HG03039 (cell line): ENCODE measurements around the gene RBCK1.
"Not testable (repeated sequence)": the region's sequence is repeated elsewhere in the genome, so short reads cannot be mapped to it uniquely, and the experiment has no call there.

Experiments
- ATAC-seq: cut with Tn5 transposase; IDR thresholded peaks from one replicate; pipeline ENCODE4 v1.9.1; 2021; ENCODE audit warnings: mild to moderate bottlenecking, moderate library complexity; ENCODE audit not compliant: unreplicated experiment

RBCK1 gene

DNA sequence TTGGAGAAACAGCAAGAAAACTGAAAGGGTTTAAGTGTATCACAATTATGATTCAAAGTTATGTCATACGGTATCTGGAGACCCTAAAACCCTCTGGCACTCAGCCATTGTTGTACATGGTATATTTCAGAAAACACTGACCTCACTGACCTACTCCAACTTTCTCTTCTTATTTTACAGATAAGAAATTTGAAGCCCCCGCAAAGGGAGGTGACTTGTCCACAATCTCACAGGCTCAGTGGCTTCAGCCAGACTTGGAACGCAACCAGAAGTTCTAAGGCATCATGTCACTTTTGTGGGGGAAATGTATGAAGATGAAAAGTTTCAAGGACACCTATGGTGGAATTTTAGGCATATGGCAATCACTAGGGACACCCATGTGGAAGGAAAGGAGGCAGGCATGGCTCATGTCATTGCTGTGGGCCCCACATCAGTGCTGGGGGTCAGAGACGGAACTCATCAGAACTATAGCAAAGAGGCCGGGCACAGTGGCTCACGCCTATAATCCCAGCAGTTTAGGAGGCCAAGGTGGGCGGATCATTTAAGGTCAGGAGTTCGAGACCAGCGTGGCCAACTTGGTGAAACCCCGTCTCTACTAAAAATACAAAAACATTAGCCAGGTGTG is 32.7 kb upstream of the RBCK1 start:
- no peak for ATAC-seq

DNA sequence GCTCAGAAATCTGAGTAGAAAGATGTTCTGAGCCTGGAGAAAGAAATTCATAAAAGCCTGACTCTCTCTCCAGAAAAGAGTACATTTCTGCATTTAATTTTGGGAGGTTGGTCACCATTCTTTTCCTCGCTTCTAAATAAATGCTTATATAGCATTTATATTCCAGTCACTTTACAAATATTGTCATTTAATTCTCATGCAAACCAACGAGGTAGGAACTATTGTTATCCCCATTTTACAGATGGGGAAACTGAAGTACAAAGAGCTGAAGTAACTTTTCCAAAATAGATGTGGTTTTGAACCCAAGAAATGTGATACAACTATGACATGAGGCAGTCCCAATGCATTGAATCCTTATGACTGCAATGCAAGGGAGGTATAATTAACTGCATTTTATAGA is 32.0 kb upstream of the RBCK1 start:
- no peak for ATAC-seq

GRCh38 chr20:376750-377149 is 31.3 kb upstream of the RBCK1 start:
- no peak for ATAC-seq

GRCh38 chr20:377578-377977 is 30.5 kb upstream of the RBCK1 start:
- not testable (repeated sequence) for ATAC-seq

DNA sequence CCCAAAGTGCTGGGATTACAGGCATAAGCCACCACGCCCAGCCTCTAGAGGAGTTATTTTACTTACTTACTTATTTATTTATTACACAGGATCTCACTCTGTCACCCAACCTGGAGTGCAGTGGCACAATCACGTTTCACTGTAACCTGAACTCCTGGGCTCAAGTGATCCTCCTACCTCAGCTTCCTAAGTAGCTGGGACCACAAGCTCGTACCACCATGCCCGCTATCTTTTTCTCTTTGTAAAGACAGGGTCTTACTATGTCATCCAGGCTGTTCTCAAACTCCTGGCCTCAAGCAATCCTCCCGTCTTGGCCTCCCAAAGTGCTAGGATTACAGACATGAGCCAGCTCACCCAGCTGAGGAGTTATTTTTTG is 29.1 kb upstream of the RBCK1 start:
- ATAC-seq, result no peak

- peak; percentile 47 for ATAC-seq
Observed at GRCh38 chr20:380763-381580, 27.1 kb upstream of the RBCK1 start.

DNA sequence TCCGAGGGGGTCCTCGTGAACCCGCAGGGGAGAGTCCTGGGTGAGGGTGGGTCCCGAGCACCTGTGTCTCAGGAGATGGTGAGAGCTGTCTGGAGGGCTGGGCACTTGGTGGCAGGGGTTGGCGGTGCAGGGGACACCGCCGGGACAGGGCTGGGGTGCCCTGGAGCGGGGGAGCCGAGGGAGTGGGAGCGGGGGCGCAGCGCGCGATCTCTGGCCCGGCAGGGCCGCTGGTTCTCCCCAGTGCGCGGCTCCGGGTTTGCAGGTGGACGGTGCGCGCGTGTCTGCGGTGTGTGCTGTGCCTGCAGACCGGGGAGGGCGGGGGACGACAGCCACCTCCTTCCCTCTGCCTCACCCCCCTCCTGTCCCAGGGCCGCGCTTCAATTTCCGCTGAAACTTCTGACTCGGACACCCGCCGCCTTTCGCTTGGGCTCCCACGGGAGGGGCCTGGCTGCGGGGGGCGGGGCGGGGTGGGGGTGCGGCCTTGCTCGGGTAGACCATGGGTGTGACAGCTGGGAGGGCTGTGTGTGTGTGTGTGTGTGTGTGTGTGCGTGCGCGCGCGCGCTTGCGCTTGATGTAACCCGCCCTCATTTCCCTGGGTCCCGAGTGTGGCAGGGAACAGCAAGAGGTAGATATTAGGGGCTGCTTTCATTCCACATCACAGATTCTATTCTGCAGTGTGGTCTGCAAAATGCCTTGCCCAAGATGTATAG is 26.4 kb upstream of the RBCK1 start:
- ATAC-seq, result peak; percentile 62

GRCh38 chr20:382291-383115 is 25.6 kb upstream of the RBCK1 start:
- peak; percentile 4 for ATAC-seq

DNA sequence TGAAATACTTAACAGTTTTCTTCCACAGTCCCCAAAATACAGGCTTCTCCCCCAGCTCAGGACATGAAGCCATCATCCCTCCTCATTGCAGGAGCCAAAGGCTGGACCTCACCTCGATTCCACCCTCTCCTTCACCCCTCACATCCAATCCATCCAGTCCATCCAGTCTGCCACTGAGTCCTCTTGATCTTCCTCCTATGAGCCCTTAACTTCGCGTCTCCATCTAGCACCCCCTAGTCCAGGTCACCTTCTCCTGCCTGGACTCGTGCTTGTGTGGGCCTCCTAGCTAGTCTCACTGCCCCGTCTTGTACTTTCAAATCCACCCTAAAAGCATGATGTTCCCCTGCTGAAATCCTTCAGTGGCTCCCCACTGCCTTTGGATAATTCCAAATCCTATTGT is 24.2 kb upstream of the RBCK1 start:
- ATAC-seq, result no peak

DNA sequence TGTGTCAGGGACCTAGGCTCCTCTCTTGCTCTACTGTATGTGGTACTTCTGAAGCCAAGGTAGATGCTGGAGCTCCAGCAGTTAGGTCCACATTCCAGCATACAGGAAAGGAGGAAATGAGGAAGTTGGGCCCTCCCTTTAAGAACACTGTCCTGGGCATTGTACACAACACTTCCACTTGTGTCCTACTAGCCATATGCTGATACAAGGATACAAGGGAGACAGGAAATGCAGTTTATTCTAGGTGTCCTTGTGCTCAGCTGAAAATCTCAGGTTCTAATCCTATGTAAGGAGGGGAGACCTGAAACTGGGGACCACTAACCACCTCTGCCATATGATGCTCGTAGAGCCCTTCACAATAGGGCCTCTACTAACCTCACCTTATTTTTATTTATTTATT is 23.4 kb upstream of the RBCK1 start:
- no peak for ATAC-seq

DNA sequence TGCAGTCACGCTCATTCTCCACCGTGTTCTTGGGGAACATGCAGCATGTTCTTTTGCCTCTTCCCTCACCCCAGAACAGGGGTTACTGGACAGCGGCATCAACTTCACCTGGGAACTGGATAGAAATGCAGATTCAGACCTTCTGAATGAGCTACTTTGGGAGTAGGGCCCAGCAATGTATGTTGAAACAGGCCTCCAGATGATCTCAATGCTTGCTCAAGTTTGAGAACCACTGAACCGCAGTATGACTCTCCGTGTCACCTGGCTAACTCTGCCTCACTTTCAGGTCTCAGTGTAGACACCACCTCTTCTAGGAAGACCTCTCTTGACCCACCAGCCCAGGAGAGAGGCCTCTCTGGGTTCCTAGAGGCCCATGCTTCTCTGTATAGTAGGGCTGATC is 22.7 kb upstream of the RBCK1 start:
- ATAC-seq, result no peak

GRCh38 chr20:386634-387033 is 21.5 kb upstream of the RBCK1 start:
- not testable (repeated sequence) for ATAC-seq

DNA sequence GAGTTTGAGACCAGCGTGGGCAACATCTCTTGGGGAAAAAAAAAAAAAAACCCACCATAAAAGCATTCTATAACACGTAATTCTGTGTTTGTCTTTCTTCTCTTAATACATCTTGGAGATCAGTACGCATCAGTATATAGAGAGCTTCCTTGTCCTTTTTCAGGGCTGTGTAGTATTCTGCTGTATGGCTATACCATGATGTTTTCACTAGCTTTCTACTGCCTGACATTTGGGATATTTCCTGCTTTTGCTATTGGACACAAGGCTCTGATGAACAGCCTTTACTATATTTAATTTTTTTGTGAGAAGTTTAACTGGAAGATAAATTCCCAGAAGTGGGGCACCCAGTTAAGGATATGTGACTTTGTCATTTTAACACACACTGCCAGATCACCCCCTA is 20.6 kb upstream of the RBCK1 start:
- no peak for ATAC-seq

- no peak for ATAC-seq
Observed at GRCh38 chr20:388034-388994, 19.8 kb upstream of the RBCK1 start.

GRCh38 chr20:389220-389619 is 18.9 kb upstream of the RBCK1 start:
- no peak for ATAC-seq

DNA sequence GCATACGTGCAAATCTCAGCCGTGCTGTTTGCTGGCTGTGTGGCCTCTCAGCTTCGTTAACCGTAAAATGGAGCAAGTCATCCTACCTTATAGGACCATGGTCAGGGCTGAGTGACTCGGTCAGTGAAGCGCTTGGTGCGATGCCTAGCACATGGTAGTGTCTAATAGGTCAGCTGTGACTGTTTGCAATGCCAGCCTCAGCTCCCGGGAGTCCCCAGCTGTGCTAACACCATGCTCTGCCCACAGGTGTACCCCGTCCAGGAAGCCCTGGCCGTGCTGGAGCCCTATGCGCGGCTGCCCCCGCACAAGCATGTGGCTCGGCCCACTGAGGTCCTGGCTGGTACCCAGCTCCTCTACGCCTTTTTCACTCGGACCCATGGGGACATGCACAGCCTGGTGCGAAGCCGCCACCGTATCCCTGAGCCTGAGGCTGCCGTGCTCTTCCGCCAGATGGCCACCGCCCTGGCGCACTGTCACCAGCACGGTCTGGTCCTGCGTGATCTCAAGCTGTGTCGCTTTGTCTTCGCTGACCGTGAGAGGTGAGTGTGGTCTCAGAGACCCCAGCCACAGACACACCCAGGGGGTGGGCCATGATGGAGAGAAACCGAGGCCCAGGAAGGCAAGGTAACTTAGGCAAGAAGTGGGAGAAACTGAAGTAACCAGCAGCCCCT is 16.9 kb upstream of the RBCK1 start:
- ATAC-seq, result no peak

DNA sequence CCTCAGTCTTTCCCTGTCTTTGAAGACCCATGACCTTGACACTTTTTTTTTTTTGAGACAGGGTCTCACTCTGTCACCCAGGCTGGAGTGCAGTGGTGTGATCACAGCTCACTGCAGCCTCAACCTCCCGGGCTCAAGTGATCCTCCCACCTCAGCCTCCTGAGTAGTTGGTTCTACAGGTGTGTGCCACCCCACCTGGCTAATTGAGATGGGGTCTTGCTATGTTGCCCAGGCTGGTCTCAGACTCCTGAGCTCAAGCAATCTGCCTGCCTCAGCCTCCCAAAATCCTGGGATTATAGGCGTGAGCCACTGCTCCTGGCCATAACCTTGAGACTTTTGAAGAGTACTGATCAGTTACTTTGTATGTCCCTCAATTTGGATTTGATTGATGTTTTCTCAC is 14.8 kb upstream of the RBCK1 start:
- not testable (repeated sequence) for ATAC-seq

- no peak for ATAC-seq
Observed at GRCh38 chr20:396252-396618, 11.9 kb upstream of the RBCK1 start.

- no peak for ATAC-seq
Observed at GRCh38 chr20:396619-397431, 11.3 kb upstream of the RBCK1 start.
